Transverse colon (tissue), 4 donors: ENCODE data around the gene ACIN1.

Source experiments
- EP300 ChIP-seq: sonication (generic); formaldehyde crosslinking; IDR thresholded peaks from one replicate; pipeline ENCODE4 v1.6.1; 2017; ENCODE audit warnings: antibody characterized with exemption, low read depth
- POLR2A ChIP-seq: fragments of 450-650 bp; IDR thresholded peaks from one replicate; pipeline ENCODE4 v1.6.1; 2016; ENCODE audit warnings: antibody characterized with exemption, mild to moderate bottlenecking, moderate library complexity
- POLR2AphosphoS5 ChIP-seq, 3 donors: sonication (generic); formaldehyde crosslinking; IDR thresholded peaks; one replicate each; pipeline ENCODE4 v1.6.1; 2016; ENCODE audit warnings: antibody characterized with exemption in 3 of 3
- TF ChIP-seq, protein P1 (sequence below), 5 experiments: fragments of 200-600 bp in 3 of 5; fragments of 450-650 bp in 2 of 5; sonication (generic) in 3 of 5; IDR thresholded peaks; 1 replicate in 2 of 5; 2 replicates in 3 of 5; pipeline ENCODE4 v1.5.1; 2016 to 2017; ENCODE audit warnings: antibody characterized with exemption in 5 of 5, inconsistent platforms in 3 of 5, mild to moderate bottlenecking in 2 of 5, moderate library complexity in 1 of 5

- TF ChIP-seq, protein P1, sequence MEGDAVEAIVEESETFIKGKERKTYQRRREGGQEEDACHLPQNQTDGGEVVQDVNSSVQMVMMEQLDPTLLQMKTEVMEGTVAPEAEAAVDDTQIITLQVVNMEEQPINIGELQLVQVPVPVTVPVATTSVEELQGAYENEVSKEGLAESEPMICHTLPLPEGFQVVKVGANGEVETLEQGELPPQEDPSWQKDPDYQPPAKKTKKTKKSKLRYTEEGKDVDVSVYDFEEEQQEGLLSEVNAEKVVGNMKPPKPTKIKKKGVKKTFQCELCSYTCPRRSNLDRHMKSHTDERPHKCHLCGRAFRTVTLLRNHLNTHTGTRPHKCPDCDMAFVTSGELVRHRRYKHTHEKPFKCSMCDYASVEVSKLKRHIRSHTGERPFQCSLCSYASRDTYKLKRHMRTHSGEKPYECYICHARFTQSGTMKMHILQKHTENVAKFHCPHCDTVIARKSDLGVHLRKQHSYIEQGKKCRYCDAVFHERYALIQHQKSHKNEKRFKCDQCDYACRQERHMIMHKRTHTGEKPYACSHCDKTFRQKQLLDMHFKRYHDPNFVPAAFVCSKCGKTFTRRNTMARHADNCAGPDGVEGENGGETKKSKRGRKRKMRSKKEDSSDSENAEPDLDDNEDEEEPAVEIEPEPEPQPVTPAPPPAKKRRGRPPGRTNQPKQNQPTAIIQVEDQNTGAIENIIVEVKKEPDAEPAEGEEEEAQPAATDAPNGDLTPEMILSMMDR (IDR thresholded peaks at IDR 0.05): no peak
- no peak for TF ChIP-seq POLR2A
- TF ChIP-seq POLR2AphosphoS5 (IDR thresholded peaks at IDR 0.05): no peak
- no peak for TF ChIP-seq EP300
Observed at GRCh38 chr14:23114120-23114458, 19.2 kb upstream of the ACIN1 start.
